Astrocyte (in vitro differentiated cells and primary cell): ENCODE results near the gene GPER1.

Experiments
- EZH2 ChIP-seq: IDR thresholded peaks from 2 replicates; pipeline ENCODE4 v1.6.1; 2012; ENCODE audit warnings: mild to moderate bottlenecking, low read length, inconsistent platforms; ENCODE audit not compliant: insufficient read depth
- TF ChIP-seq, protein P1 (sequence below): IDR thresholded peaks from 2 replicates; pipeline ENCODE4 v1.5.1; 2011; ENCODE audit warnings: low read depth, mild to moderate bottlenecking, inconsistent platforms, low read length, moderate library complexity; ENCODE audit not compliant: insufficient read depth

DNA sequence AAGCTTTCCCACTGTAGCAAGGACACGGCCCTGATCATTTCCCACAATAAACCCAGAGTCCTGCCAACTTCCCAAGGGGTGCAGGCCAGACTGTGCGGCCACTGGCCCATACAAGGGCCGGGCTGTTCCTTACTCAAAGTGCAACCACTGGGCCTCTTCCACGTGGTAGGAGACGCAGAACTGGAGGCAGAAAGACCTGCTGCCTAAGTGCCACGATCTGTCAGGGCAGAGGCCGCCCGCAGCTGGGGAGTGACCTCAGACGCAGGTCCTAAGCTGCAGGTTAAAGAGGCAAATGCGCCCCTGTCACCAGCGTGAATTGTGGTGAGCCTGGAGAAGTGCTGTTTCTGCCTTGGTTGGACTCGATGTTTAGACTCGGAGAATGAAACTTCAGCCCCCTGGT lies 26.2 kb downstream of the GPER1 start:
- TF ChIP-seq, protein P1, sequence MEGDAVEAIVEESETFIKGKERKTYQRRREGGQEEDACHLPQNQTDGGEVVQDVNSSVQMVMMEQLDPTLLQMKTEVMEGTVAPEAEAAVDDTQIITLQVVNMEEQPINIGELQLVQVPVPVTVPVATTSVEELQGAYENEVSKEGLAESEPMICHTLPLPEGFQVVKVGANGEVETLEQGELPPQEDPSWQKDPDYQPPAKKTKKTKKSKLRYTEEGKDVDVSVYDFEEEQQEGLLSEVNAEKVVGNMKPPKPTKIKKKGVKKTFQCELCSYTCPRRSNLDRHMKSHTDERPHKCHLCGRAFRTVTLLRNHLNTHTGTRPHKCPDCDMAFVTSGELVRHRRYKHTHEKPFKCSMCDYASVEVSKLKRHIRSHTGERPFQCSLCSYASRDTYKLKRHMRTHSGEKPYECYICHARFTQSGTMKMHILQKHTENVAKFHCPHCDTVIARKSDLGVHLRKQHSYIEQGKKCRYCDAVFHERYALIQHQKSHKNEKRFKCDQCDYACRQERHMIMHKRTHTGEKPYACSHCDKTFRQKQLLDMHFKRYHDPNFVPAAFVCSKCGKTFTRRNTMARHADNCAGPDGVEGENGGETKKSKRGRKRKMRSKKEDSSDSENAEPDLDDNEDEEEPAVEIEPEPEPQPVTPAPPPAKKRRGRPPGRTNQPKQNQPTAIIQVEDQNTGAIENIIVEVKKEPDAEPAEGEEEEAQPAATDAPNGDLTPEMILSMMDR, result no peak
- TF ChIP-seq EZH2, result no peak
